Coronary artery (tissue), 2 donors: ENCODE measurements around the gene EVI5L.

ENCODE experiments used
- DNase-seq: peaks from one replicate; pipeline ENCODE4 v3.0.0-alpha.2; 2017; ENCODE audit warnings: low spot score
- H3K27ac ChIP-seq, 2 donors: fragments of 200-600 bp; sonication (generic); one replicate each; pipeline ENCODE4 v1.5.1; 2016 to 2019
- H3K4me3 ChIP-seq: fragments of 200-600 bp; sonication (generic); 2 replicates; pipeline ENCODE4 v1.5.1; 2016; ENCODE audit warnings: mild to moderate bottlenecking, moderate library complexity
- CTCF ChIP-seq: fragments of 200-600 bp; sonication (generic); IDR thresholded peaks from one replicate; pipeline ENCODE4 v1.5.1; 2019; ENCODE audit warnings: antibody characterized with exemption

EVI5L gene

GRCh38 chr19:7860714-7861618, 30.9 kb downstream of the EVI5L start:
- Histone ChIP-seq H3K4me3 (no peak overlapping the region), H3K27ac (no peak overlapping the region)
- no peak for TF ChIP-seq CTCF
- DNase-seq = no peak

GRCh38 chr19:7861619-7862412, 31.8 kb downstream of the EVI5L start:
- Histone ChIP-seq H3K4me3 (peak overlapping the region; percentile 59), H3K27ac (no peak overlapping the region)
- DNase-seq = no peak
- TF ChIP-seq CTCF = no peak

GRCh38 chr19:7862413-7862951, 32.5 kb downstream of the EVI5L start:
- Histone ChIP-seq H3K27ac (no peak overlapping the region), H3K4me3 (peak overlapping the region; percentile 59)
- no peak for TF ChIP-seq CTCF
- no peak for DNase-seq

- no peak for TF ChIP-seq CTCF
- Histone ChIP-seq H3K27ac (no peak overlapping the region), H3K4me3 (peak overlapping the region; percentile 59)
- no peak for DNase-seq
Observed at GRCh38 chr19:7863157-7863970, 33.3 kb downstream of the EVI5L start.

GRCh38 chr19:7863971-7864689, 34.1 kb downstream of the EVI5L start:
- TF ChIP-seq CTCF = no peak
- H3K27ac ChIP-seq = no peak overlapping the region
- H3K4me3 ChIP-seq = no peak overlapping the region
- no peak for DNase-seq

- no peak for DNase-seq
- no peak overlapping the region for H3K4me3 ChIP-seq
- H3K27ac ChIP-seq = no peak overlapping the region
- TF ChIP-seq CTCF = no peak
Observed at GRCh38 chr19:7864690-7865074, 34.7 kb downstream of the EVI5L start.
